GM13976 (cell line): ENCODE measurements around the gene MAP3K4.

Experiments
- DNase-seq: peaks from one replicate; pipeline ENCODE4 v3.0.0; 2012; ENCODE audit warnings: low spot score
- CTCF ChIP-seq: IDR thresholded peaks from 2 replicates; pipeline ENCODE4 v1.5.1; 2012; ENCODE audit warnings: borderline replicate concordance, mild to moderate bottlenecking; ENCODE audit not compliant: insufficient read depth; ENCODE audit errors: extremely low read depth, missing control alignments, control extremely low read depth
- in situ Hi-C: fragments of 300-500 bp; cut with MboI; formaldehyde crosslinking; loops from one replicate; pipeline ENCODE4 v1.12.0; 2022; ENCODE audit warnings: low sequenced_read_pairs, mixed read lengths, inconsistent platforms; ENCODE audit not compliant: unreplicated experiment

The MAP3K4 gene

GRCh38 chr6:161142957-161143296, 151.4 kb downstream of the MAP3K4 start:
- in situ Hi-C loops, result loop anchor here (10.0 kb wide), 1 partner anchor 232 kb away; no protein-coding TSS in a partner anchor
- TF ChIP-seq CTCF, result no peak
- DNase-seq, result no peak

GRCh38 chr6:161143663-161144430, 152.3 kb downstream of the MAP3K4 start:
- TF ChIP-seq CTCF, result no peak
- in situ Hi-C loops, result loop anchor here (10.0 kb wide), 1 partner anchor 231 kb away; no protein-coding TSS in a partner anchor
- DNase-seq, result no peak

GRCh38 chr6:161150136-161150535, 158.6 kb downstream of the MAP3K4 start:
- no peak for TF ChIP-seq CTCF
- DNase-seq, result no peak
- in situ Hi-C loops, result no loop called here

GRCh38 chr6:161150566-161150965, 159.0 kb downstream of the MAP3K4 start:
- in situ Hi-C loops, result no loop called here
- DNase-seq, result no peak
- no peak for TF ChIP-seq CTCF

- DNase-seq, result no peak
- TF ChIP-seq CTCF, result no peak
- in situ Hi-C loops, result no loop called here
Measured at GRCh38 chr6:161151059-161151645, 159.6 kb downstream of the MAP3K4 start.

- no peak for DNase-seq
- TF ChIP-seq CTCF, result no peak
- in situ Hi-C loops, result no loop called here
Measured at GRCh38 chr6:161151660-161152526, 160.3 kb downstream of the MAP3K4 start.
